Naive thymus-derived CD4-positive, alpha-beta T cell (primary cell): Measurements from ENCODE around the gene TAS1R1. TPM values are rescaled to one million over a fixed set of nuclear protein-coding genes. Genes with fewer than 3 reads are reported as not detected.

ENCODE experiments used
- ATAC-seq: fragments of 150-1000 bp; cut with Tn5 transposase; 2 replicates; pipeline ENCODE4 v1.10.0; 2021; ENCODE audit warnings: mild to moderate bottlenecking, moderate library complexity
- CTCF ChIA-PET: fragments of 350-600 bp; sonication (Branson Sonifier 250); formaldehyde crosslinking; loops from one replicate; lab custom pipeline; 2021; ENCODE audit warnings: antibody characterized with exemption; lab: Charles Lee
- POLR2A ChIA-PET: fragments of 350-600 bp; sonication (Branson Sonifier 250); formaldehyde crosslinking; loops from one replicate; lab custom pipeline; 2021; ENCODE audit warnings: antibody characterized with exemption, inconsistent platforms; lab: Charles Lee
- DNase-seq, 9 donors: peaks; one replicate each; pipeline versions ENCODE4 v3.0.0 to v3.0.0-alpha.2; 2020 to 2022; ENCODE audit warnings: mixed read lengths in 1 of 9
- H3K27ac ChIP-seq: one replicate; pipeline ENCODE4 v1.7.0; 2013; ENCODE audit warnings: mild to moderate bottlenecking, low read depth, low read length, moderate library complexity
- H3K27me3 ChIP-seq, 2 donors: one replicate each; pipeline ENCODE4 v1.7.0; 2013; ENCODE audit warnings: low read length in 2 of 2, mild to moderate bottlenecking in 2 of 2, moderate library complexity in 2 of 2; ENCODE audit not compliant: control insufficient read depth in 2 of 2, insufficient read depth in 2 of 2
- H3K36me3 ChIP-seq, 3 experiments: 1 replicate in 2 of 3; 2 replicates in 1 of 3; pipeline ENCODE4 v1.7.0; 2013; ENCODE audit warnings: low read length in 3 of 3, mild to moderate bottlenecking in 3 of 3, moderate library complexity in 1 of 3; ENCODE audit not compliant: insufficient read depth in 3 of 3, control insufficient read depth in 2 of 3
- H3K4me1 ChIP-seq, 2 donors: one replicate each; pipeline ENCODE4 v1.7.0; 2013; ENCODE audit warnings: low read length in 2 of 2, mild to moderate bottlenecking in 2 of 2, moderate library complexity in 1 of 2; ENCODE audit not compliant: control insufficient read depth in 2 of 2, insufficient read depth in 2 of 2
- H3K4me3 ChIP-seq: 2 replicates; pipeline ENCODE4 v1.7.0; 2013; ENCODE audit warnings: mild to moderate bottlenecking, low read length
- H3K9me3 ChIP-seq, 3 experiments: 1 replicate in 2 of 3; 2 replicates in 1 of 3; pipeline ENCODE4 v1.7.0; 2013; ENCODE audit warnings: low read length in 3 of 3; ENCODE audit not compliant: control insufficient read depth in 2 of 3
- H3K27ac Mint-ChIP-seq, 9 donors: one replicate each; pipeline ENCODE4 v1.8.0; 2020 to 2022; ENCODE audit warnings: mixed read lengths in 9 of 9, mild to moderate bottlenecking in 8 of 9, moderate library complexity in 5 of 9, inconsistent platforms in 2 of 9
- H3K27me3 Mint-ChIP-seq, 5 donors: one replicate each; pipeline ENCODE4 v1.8.0; 2021 to 2022; ENCODE audit warnings: mixed read lengths in 5 of 5, mild to moderate bottlenecking in 1 of 5
- H3K36me3 Mint-ChIP-seq, 5 donors: one replicate each; pipeline ENCODE4 v1.8.0; 2020 to 2022; ENCODE audit warnings: mixed read lengths in 5 of 5, mild to moderate bottlenecking in 3 of 5, inconsistent platforms in 1 of 5
- H3K4me1 Mint-ChIP-seq, 7 donors: one replicate each; pipeline ENCODE4 v1.8.0; 2020 to 2022; ENCODE audit warnings: mixed read lengths in 7 of 7, mild to moderate bottlenecking in 3 of 7, inconsistent platforms in 1 of 7
- H3K4me3 Mint-ChIP-seq, 10 donors: one replicate each; pipeline ENCODE4 v1.8.0; 2020 to 2022; ENCODE audit warnings: mild to moderate bottlenecking in 10 of 10, mixed read lengths in 10 of 10, moderate library complexity in 6 of 10, inconsistent platforms in 2 of 10
- H3K9me3 Mint-ChIP-seq, 11 donors: one replicate each; pipeline ENCODE4 v1.8.0; 2020 to 2022; ENCODE audit warnings: mixed read lengths in 11 of 11, mild to moderate bottlenecking in 4 of 11, inconsistent platforms in 1 of 11, moderate library complexity in 1 of 11
- intact Hi-C, 2 donors: fragments of 100-400 bp; cut with micrococcal nuclease; formaldehyde crosslinking; loops; one replicate each; pipeline ENCODE4 v1.15.1; 2023
- polyA plus RNA-seq, 2 donors: library from polyadenylated mRNA; unstranded; fragments of 300-500 nt; fragmentation: Illumina TruSeq; gene quantifications; one replicate each; pipeline ENCODE4 v1.2.3, GENCODE V29; 2021
- total RNA-seq, 6 experiments: library from RNA in 5 of 6; stranded (reverse) in 5 of 6; gene quantifications; 1 replicate in 5 of 6; 2 replicates in 1 of 6; pipeline ENCODE4 v1.2.3 and lab custom pipeline; 2021 to 2026

TAS1R1 gene
- total and polyA plus RNA-seq, 7 experiments from 2014 or later = not detected

DNA sequence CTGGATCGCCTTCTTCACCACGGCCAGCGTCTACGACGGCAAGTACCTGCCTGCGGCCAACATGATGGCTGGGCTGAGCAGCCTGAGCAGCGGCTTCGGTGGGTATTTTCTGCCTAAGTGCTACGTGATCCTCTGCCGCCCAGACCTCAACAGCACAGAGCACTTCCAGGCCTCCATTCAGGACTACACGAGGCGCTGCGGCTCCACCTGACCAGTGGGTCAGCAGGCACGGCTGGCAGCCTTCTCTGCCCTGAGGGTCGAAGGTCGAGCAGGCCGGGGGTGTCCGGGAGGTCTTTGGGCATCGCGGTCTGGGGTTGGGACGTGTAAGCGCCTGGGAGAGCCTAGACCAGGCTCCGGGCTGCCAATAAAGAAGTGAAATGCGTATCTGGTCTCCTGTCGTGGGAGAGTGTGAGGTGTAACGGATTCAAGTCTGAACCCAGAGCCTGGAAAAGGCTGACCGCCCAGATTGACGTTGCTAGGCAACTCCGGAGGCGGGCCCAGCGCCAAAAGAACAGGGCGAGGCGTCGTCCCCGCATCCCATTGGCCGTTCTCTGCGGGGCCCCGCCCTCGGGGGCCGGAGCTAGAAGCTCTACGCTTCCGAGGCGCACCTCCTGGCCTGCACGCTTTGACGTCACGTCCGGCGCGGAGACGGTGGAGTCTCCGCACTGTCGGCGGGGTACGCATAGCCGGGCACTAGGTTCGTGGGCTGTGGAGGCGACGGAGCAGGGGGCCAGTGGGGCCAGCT is 24.4 kb downstream of the TAS1R1 start, which contains the start of gene ZBTB48:
Gene ZBTB48 (plus strand): TSS at position 621 of the 745 bp plus-strand sequence. CDS start 616 bp downstream, outside the sequence.
- ChIA-PET POLR2A (interaction anchor here (0.6 to 6.9 kb wide), 15 partner anchors 9 to 122 kb away, joined by 3 to 153 read pairs (median 4); partner anchors contain the start of genes DNAJC11, KLHL21, NOL9 and TAS1R1), CTCF (interaction anchor here (1.0 to 1.7 kb wide), 5 partner anchors 9 to 37 kb away, joined by 3 to 7 read pairs (median 4); no protein-coding TSS in a partner anchor)
- peak within 1 kb of the TSS; percentile 76 for H3K4me3 ChIP-seq
- no peaks in the 10 kb centered on the region for H3K9me3 ChIP-seq
- no peaks in the 10 kb centered on the region for H3K27me3 ChIP-seq
- DNase-seq (peak; percentile 92 to 97 (median 94)), ATAC-seq (peak; percentile 98)
- intact Hi-C loops = loop anchor here (1.0 to 2.0 kb wide), 7 partner anchors 22 to 122 kb away; partner anchors contain the start of genes NOL9 (in 2 of the 2), PHF13 (in 2 of the 2), DNAJC11 (in 1 of the 2) and KLHL21 (in 1 of the 2)
- peaks cover 0 to 9% (median 0%) of the 10 kb centered on the region in 3 experiments for H3K36me3 ChIP-seq
- H3K4me1 Mint-ChIP-seq = peaks cover 27 to 43% (median 35%) of the 10 kb centered on the region in 7 donors
- no peaks in the 10 kb centered on the region for H3K27me3 Mint-ChIP-seq
- H3K36me3 Mint-ChIP-seq = peaks cover 0 to 1% (median 0%) of the 10 kb centered on the region in 5 donors
- H3K9me3 Mint-ChIP-seq = peaks cover 0 to under 1% (median 0%) of the 10 kb centered on the region in 11 donors
- H3K4me1 ChIP-seq = peaks cover 25 to 27% of the 10 kb centered on the region in 2 donors
- H3K4me3 Mint-ChIP-seq = peak within 1 kb of the TSS; percentile 76 to 97 (median 96)
- H3K27ac Mint-ChIP-seq = peak within 1 kb of the TSS; percentile 88 to 98 (median 95)
- peak within 1 kb of the TSS; percentile 91 for H3K27ac ChIP-seq

DNA sequence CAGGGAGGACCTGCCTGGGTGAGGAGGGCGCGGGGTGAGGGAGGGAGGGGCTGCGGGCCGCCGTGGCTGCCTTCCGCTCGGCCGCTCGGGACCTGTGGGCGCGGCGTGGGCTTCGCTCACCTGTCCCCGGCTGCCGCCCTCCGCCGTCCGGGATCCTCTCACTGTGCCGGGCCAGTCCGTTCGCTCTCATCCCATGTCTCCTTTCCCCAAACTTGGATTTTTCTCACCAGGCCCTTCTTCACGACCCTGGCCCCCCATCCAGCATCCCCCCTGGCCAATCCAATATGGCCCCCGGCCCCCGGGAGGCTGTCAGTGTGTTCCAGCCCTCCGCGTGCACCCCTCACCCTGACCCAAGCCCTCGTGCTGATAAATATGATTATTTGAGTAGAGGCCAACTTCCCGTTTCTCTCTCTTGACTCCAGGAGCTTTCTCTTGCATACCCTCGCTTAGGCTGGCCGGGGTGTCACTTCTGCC is 25.0 kb downstream of the TAS1R1 start:
- ChIA-PET POLR2A (interaction anchor here (0.7 to 6.9 kb wide), 18 partner anchors 9 to 121 kb away, joined by 3 to 153 read pairs (median 4); partner anchors contain the start of genes DNAJC11, KLHL21, NOL9 and TAS1R1), CTCF (interaction anchor here (1.0 to 1.7 kb wide), 5 partner anchors 9 to 36 kb away, joined by 3 to 7 read pairs (median 4); no protein-coding TSS in a partner anchor)
- Histone ChIP-seq H3K4me1 (peaks cover 25 to 27% of the 10 kb centered on the region in 2 donors), H3K27ac (peak overlapping the region; percentile 91), H3K4me3 (peak overlapping the region; percentile 76), H3K9me3 (no peaks in the 10 kb centered on the region), H3K36me3 (peaks cover 0 to 9% (median 0%) of the 10 kb centered on the region in 3 experiments), H3K27me3 (no peaks in the 10 kb centered on the region)
- Mint-ChIP-seq H3K27ac (peak overlapping the region; percentile 88 to 98 (median 95)), H3K27me3 (no peaks in the 10 kb centered on the region), H3K4me3 (peak overlapping the region; percentile 76 to 97 (median 96)), H3K36me3 (peaks cover 0 to 4% (median 0%) of the 10 kb centered on the region in 5 donors), H3K9me3 (peaks cover 0 to 2% (median 0%) of the 10 kb centered on the region in 11 donors), H3K4me1 (peaks cover 33 to 49% (median 40%) of the 10 kb centered on the region in 7 donors)
- no peak for DNase-seq
- peak; percentile 3 for ATAC-seq
- intact Hi-C loops = loop anchor here in 1 of 2 donors (1.0 kb wide), 1 partner anchor 21 kb away; no protein-coding TSS in a partner anchor

DNA sequence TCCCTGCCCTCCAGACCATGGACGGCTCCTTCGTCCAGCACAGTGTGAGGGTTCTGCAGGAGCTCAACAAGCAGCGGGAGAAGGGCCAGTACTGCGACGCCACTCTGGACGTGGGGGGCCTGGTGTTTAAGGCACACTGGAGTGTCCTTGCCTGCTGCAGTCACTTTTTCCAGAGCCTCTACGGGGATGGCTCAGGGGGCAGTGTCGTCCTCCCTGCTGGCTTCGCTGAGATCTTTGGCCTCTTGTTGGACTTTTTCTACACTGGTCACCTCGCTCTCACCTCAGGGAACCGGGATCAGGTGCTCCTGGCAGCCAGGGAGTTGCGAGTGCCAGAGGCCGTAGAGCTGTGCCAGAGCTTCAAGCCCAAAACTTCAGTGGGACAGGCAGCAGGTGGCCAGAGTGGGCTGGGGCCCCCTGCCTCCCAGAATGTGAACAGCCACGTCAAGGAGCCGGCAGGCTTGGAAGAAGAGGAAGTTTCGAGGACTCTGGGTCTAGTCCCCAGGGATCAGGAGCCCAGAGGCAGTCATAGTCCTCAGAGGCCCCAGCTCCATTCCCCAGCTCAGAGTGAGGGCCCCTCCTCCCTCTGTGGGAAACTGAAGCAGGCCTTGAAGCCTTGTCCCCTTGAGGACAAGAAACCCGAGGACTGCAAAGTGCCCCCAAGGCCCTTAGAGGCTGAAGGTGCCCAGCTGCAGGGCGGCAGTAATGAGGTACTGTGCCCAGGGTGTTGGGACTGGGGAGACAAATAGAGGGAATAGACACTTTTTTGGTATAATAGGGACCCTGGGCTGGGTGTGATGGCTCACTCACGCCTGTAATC is 25.7 kb downstream of the TAS1R1 start:
- H3K4me1 ChIP-seq = peaks cover 25 to 27% of the 10 kb centered on the region in 2 donors
- ChIA-PET POLR2A (interaction anchor here (0.7 to 6.9 kb wide), 16 partner anchors 8 to 121 kb away, joined by 3 to 153 read pairs (median 4); partner anchors contain the start of genes DNAJC11, KLHL21, NOL9 and TAS1R1), CTCF (interaction anchor here (0.5 to 1.7 kb wide), 9 partner anchors 8 to 95 kb away, joined by 3 to 7 read pairs (median 3); no protein-coding TSS in a partner anchor)
- Mint-ChIP-seq H3K4me3 (peak overlapping the region; percentile 76 to 97 (median 96)), H3K9me3 (peaks cover 0 to 2% (median 0%) of the 10 kb centered on the region in 11 donors), H3K36me3 (peaks cover 0 to 4% (median 0%) of the 10 kb centered on the region in 5 donors), H3K27me3 (no peaks in the 10 kb centered on the region), H3K27ac (peak overlapping the region; percentile 88 to 98 (median 95)), H3K4me1 (peaks cover 34 to 50% (median 40%) of the 10 kb centered on the region in 7 donors)
- H3K27me3 ChIP-seq = no peaks in the 10 kb centered on the region
- peak overlapping the region; percentile 76 for H3K4me3 ChIP-seq
- DNase-seq (no peak), ATAC-seq (no peak)
- H3K36me3 ChIP-seq = peaks cover 0 to 9% (median 0%) of the 10 kb centered on the region in 3 experiments
- no peaks in the 10 kb centered on the region for H3K9me3 ChIP-seq
- intact Hi-C loops = loop anchor here in 1 of 2 donors (1.0 kb wide), 1 partner anchor 20 kb away; no protein-coding TSS in a partner anchor
- peak overlapping the region; percentile 91 for H3K27ac ChIP-seq

DNA sequence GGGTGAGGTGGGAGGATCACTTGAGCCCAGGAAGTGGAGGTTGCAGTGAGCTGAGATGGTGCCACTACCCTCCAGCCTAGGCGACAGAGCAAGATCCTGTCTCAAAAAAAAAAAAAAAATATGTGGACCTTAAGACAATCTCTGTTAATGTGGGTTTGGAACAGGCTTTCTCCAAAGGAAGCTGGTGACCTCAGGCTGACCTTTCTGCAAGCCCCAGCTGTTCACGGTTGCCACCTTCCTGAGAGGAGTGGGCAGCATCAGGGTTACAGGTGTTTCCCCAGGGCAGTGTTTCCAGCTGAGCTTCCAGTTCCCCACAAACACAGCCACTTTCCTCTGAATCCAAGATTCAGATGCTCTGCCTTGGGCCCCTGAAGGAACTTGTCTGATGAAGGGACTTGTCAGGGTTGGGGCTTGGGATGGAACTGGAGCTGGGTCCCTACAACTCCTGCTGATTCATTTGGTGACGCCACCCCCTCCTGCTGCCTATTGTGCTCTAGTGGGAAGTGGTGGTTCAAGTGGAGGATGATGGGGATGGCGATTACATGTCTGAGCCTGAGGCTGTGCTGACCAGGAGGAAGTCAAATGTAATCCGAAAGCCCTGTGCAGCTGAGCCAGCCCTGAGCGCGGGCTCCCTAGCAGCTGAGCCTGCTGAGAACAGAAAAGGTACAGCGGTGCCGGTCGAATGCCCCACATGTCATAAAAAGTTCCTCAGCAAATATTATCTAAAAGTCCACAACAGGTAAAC is 26.6 kb downstream of the TAS1R1 start:
- H3K4me1 Mint-ChIP-seq = peaks cover 34 to 50% (median 40%) of the 10 kb centered on the region in 7 donors
- ATAC-seq = peak; percentile 36
- Histone ChIP-seq H3K4me1 (peaks cover 25 to 27% of the 10 kb centered on the region in 2 donors), H3K27me3 (no peaks in the 10 kb centered on the region), H3K27ac (peak overlapping the region; percentile 38), H3K36me3 (peaks cover 0 to 9% (median 0%) of the 10 kb centered on the region in 3 experiments), H3K4me3 (no peak overlapping the region), H3K9me3 (no peaks in the 10 kb centered on the region)
- no peaks in the 10 kb centered on the region for H3K27me3 Mint-ChIP-seq
- no peak for DNase-seq
- ChIA-PET CTCF (interaction anchor here (0.6 to 1.3 kb wide), 7 partner anchors 29 to 1262 kb away, joined by 3 to 4 read pairs (median 3); no protein-coding TSS in a partner anchor), POLR2A (interaction anchor here (0.7 to 6.9 kb wide), 8 partner anchors 20 to 122 kb away, joined by 3 to 153 read pairs (median 5); partner anchors contain the start of genes KLHL21, NOL9 and TAS1R1)
- intact Hi-C loops = no loop called here
- peaks cover 0 to 2% (median 0%) of the 10 kb centered on the region in 11 donors for H3K9me3 Mint-ChIP-seq
- peak overlapping the region; percentile 43 to 98 (median 91) for H3K27ac Mint-ChIP-seq
- H3K36me3 Mint-ChIP-seq = peaks cover 0 to 4% (median 0%) of the 10 kb centered on the region in 5 donors
- peak overlapping the region; percentile 52 to 97 (median 88) for H3K4me3 Mint-ChIP-seq

DNA sequence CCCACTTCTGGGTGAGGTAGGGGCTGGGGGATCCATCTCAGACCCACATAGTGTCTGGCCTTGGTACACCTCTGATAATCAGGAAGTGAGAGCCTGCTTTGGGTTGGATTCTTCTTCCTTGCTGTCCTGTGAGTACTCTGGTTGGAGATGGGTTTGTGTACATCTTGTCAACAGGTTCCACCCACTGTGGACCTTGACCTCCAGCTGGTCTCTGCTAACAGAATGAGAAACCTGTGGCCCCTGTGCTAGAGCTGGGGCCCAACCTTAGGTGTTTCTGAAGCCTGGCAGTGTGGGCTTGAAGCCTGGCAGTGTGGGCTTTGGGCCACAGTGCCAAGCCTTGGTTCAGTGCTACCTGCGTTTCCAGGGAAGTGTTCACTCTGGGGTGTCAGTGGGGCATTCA is 27.3 kb downstream of the TAS1R1 start:
- Histone ChIP-seq H3K36me3 (peaks cover 0 to 9% (median 0%) of the 10 kb centered on the region in 3 experiments), H3K27me3 (no peaks in the 10 kb centered on the region), H3K4me3 (no peak overlapping the region), H3K4me1 (peaks cover 27 to 31% of the 10 kb centered on the region in 2 donors), H3K27ac (peak overlapping the region; percentile 38), H3K9me3 (no peaks in the 10 kb centered on the region)
- H3K4me1 Mint-ChIP-seq = peaks cover 35 to 56% (median 44%) of the 10 kb centered on the region in 7 donors
- ATAC-seq (no peak), DNase-seq (no peak)
- H3K36me3 Mint-ChIP-seq = peaks cover 0 to 4% (median 0%) of the 10 kb centered on the region in 5 donors
- CTCF ChIA-PET = interaction anchor here (0.6 to 1.1 kb wide), 2 partner anchors 29 to 30 kb away, joined by 3 to 4 read pairs; no protein-coding TSS in a partner anchor
- intact Hi-C loops = no loop called here
- peak overlapping the region; percentile 52 to 97 (median 72) for H3K4me3 Mint-ChIP-seq
- H3K9me3 Mint-ChIP-seq = peaks cover 0 to 2% (median 0%) of the 10 kb centered on the region in 11 donors
- peak overlapping the region in 8 of 9 donors; percentile 26 to 98 (median 74) for H3K27ac Mint-ChIP-seq
- no peaks in the 10 kb centered on the region for H3K27me3 Mint-ChIP-seq
- POLR2A ChIA-PET = interaction anchor here (3.2 to 6.9 kb wide), 2 partner anchors 19 to 28 kb away, joined by 21 to 153 read pairs; partner anchors contain the start of genes KLHL21, NOL9 and TAS1R1
